HG03460 (cell line): ENCODE results near the gene ZNF101.

ENCODE experiments used
- ATAC-seq: cut with Tn5 transposase; IDR thresholded peaks from one replicate; pipeline ENCODE4 v1.9.1; 2021; ENCODE audit not compliant: unreplicated experiment

The ZNF101 gene

GRCh38 chr19:19704836-19705235, 36.2 kb downstream of the ZNF101 start:
- ATAC-seq: no peak

- no peak for ATAC-seq
These were observed 41.9 kb downstream of the ZNF101 start for GRCh38 chr19:19710506-19710905.

- no peak for ATAC-seq
These were observed 42.8 kb downstream of the ZNF101 start for GRCh38 chr19:19711306-19711933.

GRCh38 chr19:19711934-19712828, 43.5 kb downstream of the ZNF101 start:
- ATAC-seq: no peak

- no peak for ATAC-seq
These were observed 51.2 kb downstream of the ZNF101 start for GRCh38 chr19:19719798-19720197.

GRCh38 chr19:19721896-19722295, 53.3 kb downstream of the ZNF101 start:
- no peak for ATAC-seq

- ATAC-seq: peak; percentile 98
These were observed 64.2 kb downstream of the ZNF101 start, which contains the start of gene ZNF14 for GRCh38 chr19:19732579-19733501. Gene ZNF14 (minus strand): TSS chr19:19733112. CDS start chr19:19732958, 154 bp downstream.
